ENCODE results near the gene PACSIN3.

PACSIN3 gene

GRCh38 chr11:47175746-47176327 lies 10.4 kb downstream of the PACSIN3 start:
- DNase-seq = no peak

DNA sequence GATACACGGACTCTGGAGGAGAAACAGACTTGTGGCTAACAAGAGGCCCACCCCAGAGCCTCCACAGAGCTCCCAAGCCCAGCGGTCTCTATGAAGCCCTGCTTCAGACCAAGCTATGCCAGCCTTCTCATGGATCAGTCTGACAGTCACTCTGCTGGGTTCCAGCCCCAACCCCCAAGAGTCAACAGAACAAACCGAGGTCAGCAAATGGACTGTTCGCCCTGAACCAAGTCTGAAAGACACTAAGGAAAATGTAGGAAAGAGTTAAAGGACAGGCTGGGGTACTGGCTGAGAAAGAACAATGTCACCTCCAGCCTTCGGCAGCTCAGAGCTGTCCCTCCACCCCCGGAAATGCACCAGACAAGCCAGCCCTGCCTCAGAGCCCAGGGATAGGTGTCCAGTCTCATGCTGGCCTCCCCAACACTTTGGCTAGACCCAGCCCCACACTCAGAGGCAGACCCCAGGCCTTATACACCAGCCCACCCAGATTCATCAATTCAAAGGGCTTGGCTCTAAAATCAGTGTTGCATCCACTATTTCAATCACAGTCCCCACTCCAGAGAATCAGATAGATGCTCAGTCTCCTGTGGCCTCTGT lies 13.4 kb downstream of the PACSIN3 start:
- no peak for DNase-seq

DNA sequence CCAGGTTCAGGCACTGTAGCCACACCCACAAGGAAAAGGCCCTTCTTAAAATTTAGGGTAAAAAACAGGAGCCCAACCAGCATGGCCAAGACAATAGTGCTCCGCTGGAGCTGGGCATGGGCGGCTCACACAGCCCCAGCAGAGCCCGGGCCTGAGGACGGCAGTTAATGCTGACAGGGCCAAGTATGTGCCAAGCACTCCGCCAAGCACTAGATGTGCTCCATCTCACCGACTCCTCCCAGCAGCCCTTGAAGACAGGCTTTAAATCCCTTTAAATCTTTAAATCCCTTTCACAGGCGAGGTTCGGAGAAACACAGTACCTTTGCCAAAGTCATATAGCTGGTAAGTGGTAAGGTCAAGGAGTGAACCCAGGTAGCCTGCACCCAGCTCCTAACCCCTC lies 14.4 kb downstream of the PACSIN3 start:
- no peak for DNase-seq

DNA sequence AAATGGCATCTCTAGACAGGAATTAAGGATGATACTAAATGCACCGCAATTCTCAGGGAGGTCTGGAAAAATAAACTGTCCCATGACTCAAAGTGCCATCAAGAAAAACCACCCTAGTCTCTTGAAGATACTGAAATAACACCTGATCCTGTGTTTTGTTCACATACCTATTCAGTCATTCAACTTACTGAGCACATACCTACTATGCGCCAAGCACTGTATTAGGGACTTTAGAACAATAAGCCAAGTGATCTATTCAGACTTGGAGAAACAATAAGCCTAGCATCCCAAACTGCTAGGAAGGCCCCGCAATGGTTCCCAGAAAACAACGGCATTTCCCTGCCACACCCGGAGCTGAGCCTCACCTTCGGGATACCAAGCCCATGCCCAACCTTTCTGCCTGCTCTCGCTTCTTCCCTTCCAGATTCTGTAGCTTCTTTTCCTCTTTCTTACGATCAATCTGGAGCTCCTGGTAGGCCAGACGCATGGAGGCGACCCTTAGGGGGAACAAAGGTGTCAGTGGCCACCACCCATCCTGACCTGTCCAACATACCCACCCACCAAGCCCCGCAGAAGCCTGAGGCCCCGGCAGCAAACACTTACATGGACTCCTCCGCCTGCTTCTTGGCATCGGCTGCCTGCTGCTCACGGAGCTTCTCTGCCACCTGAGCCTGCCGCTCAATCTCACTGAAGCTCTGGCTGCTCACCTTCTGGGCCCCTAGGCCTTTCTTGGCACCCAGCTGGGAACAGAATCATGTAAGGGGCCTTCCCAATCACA lies 15.0 kb downstream of the PACSIN3 start:
- no peak for DNase-seq

DNA sequence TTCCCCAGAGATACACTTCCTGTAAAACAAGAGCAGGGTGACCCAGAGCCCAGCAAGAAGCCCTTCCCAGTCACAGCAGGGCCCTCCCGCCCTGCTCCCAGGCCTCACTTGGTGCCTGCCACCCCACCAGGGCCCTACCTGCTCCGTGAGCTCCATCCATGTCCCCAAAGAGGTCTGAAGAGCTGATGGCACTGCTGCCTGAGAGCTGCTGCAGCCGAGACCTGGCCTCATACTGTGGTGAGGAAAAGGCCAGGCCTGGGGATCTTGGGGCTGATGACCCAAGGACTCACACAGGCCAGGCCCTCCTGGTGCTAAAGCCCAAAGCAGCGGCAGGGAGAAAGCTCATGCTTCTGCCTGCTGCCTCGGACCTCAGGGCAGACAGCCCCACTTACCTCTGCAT lies 19.9 kb downstream of the PACSIN3 start:
- no peak for DNase-seq

GRCh38 chr11:47165253-47165840 lies 20.9 kb downstream of the PACSIN3 start:
- DNase-seq = no peak

DNA sequence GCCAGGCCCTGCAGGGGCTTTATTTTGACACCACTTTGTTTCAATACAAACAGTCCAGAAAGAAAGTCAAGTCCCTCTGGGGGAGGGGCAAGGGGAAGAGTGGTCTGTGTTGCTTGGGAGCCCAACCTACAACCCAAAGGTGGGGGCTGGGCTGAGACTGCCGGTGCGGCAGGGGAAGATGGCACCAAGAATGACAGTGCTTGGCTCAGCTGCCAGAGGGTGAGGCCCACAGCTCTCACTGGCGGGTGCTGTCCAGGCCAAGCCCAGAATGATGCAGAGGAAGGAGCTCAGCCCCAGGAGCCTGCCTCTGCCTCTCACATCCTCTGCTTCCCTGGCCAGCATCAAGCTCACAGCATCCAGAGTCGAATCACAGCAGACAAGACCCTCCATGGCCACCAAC lies 21.9 kb downstream of the PACSIN3 start:
- no peak for DNase-seq

- no peak for DNase-seq
These were observed 22.3 kb downstream of the PACSIN3 start for GRCh38 chr11:47163898-47164297.

GRCh38 chr11:47163193-47163592 lies 23.0 kb downstream of the PACSIN3 start:
- no peak for DNase-seq

DNA sequence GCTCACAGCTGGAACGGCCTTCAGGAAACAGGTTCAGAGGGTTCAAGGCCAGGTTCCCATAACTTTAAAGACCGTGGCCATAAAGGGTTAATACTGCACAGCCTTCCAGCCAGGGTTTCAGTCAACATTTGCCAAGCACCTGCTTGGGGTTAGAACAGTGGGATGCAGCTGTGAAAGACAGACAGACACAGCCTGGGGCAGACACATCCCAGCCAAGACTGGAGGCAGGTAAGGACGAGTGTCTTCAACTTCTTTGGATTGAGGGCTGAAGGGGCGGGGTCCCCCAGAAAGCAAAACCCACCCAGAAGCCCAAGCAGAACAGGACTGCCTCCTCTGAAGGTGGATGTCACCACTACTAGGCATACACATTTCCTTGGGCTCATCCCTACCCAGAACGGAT lies 23.8 kb downstream of the PACSIN3 start:
- no peak for DNase-seq

DNA sequence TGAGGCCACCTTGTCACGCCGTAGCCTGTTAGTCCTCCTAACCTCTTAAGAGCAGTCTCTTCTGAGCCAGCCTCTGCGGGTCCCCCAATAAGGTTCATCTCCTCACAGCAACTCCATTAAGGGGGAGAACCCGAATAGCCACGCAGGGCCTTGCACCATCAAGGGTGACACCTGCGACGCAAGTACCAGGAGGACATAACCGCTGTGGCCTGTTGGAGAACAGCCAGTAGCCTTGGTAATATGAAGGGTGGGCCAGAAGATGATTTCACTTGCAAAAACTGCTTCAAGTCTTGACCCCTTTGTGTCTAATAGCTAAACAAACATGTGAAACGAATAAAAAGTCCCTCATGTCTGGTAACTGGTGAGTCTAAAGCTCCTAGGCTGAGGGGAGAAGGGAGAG lies 24.3 kb downstream of the PACSIN3 start:
- DNase-seq = no peak

- peak; percentile 63 for DNase-seq
These were observed 24.9 kb downstream of the PACSIN3 start for GRCh38 chr11:47161134-47161854.

DNA sequence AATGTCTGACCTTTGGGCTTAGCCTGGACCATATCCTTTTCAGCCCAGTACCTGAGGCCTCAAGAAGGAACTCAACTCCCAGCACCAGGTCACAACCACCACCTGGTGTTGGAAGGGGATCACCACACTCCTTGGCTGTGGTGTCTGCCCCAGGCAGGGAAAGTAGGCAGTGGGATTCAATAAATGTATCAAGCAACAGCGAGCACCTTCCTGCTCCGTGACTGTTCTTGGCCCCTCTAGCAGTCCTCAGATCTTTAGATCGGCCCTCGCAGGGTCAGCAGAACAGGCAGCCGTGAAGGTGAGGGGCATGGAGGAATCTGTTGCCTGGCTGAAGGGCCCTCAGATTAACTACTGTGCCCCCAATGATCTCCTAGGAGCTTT lies 25.5 kb downstream of the PACSIN3 start:
- DNase-seq = no peak

DNA sequence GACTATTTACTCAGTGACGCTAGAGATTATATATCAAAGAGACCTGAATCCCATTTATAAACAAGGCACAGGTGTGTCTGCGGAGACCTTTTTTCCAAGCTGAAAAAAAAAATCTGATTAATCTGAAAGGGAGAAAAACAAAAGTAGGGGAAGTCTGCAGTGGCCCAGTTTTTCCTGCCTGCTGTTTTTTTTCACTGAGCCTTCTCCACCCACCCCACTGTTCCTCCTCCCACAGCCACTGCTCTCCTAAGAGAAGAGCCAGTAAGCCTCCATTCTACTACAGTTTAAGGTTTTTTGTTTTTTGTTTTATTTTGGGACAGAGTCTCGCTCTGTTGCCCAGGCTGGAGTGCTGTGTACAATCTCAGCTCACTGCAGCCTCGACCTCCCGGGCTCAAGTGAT lies 28.0 kb downstream of the PACSIN3 start:
- no peak for DNase-seq

DNA sequence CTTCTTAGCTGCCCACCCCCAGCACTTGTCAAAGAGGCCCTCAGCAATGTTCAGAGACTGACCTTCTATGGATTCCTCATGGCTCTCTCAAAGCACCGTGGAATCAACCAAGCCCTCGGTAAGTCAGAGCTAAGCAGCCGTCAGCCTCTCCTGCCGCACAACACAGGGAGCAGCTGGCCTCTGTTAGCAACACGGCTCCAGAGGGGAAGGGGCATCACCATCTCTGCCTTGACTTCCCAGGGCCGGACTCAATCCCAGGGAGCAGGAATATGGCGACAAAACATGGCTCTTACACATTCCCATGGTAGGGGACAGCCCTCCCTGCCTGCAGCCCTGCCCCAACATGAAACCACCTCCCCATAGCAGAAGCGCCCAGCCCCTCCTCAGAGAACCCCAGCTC lies 28.4 kb downstream of the PACSIN3 start:
- DNase-seq = no peak

DNA sequence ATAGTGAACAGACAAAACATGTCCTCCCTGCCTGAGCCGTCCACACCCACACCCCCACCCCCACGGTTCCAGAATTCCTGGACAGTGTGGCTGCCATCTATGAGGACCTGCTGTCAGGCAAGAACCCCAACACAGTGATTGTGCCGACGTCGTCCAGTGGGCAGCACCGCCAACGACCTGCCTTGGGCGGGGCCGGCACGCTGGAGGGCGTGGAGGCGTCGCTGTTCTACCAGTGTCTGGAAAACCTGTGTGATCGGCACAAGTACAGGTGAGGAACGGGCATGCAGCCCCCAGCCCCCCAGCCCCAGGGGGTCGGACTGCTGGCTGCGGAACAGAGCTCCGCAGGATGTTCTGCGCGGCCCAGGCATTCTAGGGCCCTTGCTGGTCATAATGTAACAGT lies 29.3 kb downstream of the PACSIN3 start:
- DNase-seq = no peak

GRCh38 chr11:47156333-47156732 lies 29.9 kb downstream of the PACSIN3 start:
- no peak for DNase-seq

GRCh38 chr11:47155879-47156278 lies 30.4 kb downstream of the PACSIN3 start:
- no peak for DNase-seq

GRCh38 chr11:47154616-47155570 lies 31.3 kb downstream of the PACSIN3 start:
- no peak for DNase-seq

DNA sequence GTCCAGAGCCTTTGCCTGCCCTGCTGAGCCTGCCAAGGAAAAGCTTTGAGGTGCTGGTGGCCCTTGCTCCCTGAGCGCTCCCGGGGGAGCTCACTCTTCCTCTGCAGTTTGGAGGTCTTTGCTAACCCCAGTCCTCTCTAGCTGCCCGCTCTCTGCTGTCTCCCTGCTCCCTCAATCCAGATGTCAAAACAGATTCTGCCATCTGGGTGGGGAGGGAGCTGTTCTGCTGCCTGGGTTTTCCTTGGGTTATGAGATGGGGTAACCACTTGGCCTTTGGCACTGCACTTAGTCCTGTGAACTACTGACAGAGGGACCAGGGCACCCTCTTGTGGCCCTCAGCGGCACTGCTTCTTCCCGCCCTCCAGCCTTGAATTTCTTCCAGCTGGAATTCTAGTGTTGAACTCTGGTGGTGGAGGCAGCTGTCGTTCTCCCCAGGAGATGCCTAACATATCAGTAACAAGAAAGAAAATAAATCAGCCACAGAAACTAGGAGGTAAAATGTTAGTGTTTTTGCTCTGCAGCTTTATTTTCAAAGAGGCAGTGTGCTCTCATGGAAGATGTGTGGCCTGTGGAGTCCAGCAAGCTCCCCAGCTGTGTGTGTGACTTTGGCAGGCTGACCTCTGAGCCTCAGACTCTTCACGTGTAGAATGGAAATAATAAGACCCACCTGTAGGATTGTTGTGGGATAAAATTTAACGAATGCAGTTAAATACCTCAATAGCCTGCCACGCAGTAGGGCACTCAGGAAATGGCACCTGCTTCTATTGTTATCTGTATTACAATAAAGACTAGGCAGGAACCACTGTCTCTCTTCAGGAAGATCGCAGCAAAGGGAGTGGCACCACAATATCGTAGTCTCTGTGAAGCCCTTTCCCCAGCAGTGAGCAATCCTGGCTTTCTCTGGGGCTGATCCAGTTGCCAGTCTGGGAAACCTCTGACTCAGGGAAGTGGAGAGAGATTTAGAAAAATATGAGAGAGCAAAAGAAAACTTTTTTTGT lies 33.0 kb downstream of the PACSIN3 start:
- peak; percentile 66 for DNase-seq

Data from HCEC 1CT (cell line).